ENCODE results near the gene THAP3. TPM values are rescaled to one million over a fixed set of nuclear protein-coding genes. Genes with fewer than 3 reads are reported as not detected.

The THAP3 gene
- total RNA-seq (2014; rRNA removed), result 23.3 and 25.0 TPM in 2 replicates
- 15.3 TPM for polyA plus RNA-seq (2012)

- DNase-seq (ENCODE audit: low read depth), result peak; percentile 95
Observed at GRCh38 chr1:6624710-6625583, at the start of gene THAP3. Gene THAP3 (plus strand): TSS chr1:6624868. CDS start chr1:6625219, 351 bp downstream.

- DNase-seq (ENCODE audit: low read depth), result peak; percentile 50
Observed at GRCh38 chr1:6577831-6578525, 46.7 kb upstream of the THAP3 start.

GRCh38 chr1:6578624-6579373, 45.9 kb upstream of the THAP3 start:
- DNase-seq (ENCODE audit: low read depth), result no peak

GRCh38 chr1:6579374-6580118, 45.1 kb upstream of the THAP3 start, which contains the start of gene ZBTB48:
Gene ZBTB48 (plus strand): TSS chr1:6579994. CDS start chr1:6580610, 616 bp downstream.
- DNase-seq (ENCODE audit: low read depth), result peak; percentile 95

GRCh38 chr1:6580119-6580592, 44.5 kb upstream of the THAP3 start:
- no peak for DNase-seq (ENCODE audit: low read depth)

GRCh38 chr1:6580593-6581409, 43.9 kb upstream of the THAP3 start:
- no peak for DNase-seq (ENCODE audit: low read depth)

GRCh38 chr1:6581561-6582305, 42.9 kb upstream of the THAP3 start:
- DNase-seq (ENCODE audit: low read depth), result no peak

GRCh38 chr1:6582370-6582769, 42.3 kb upstream of the THAP3 start:
- DNase-seq (ENCODE audit: low read depth), result no peak

GRCh38 chr1:6584126-6585080, 40.3 kb upstream of the THAP3 start:
- DNase-seq (ENCODE audit: low read depth), result no peak

GRCh38 chr1:6585081-6585722, 39.5 kb upstream of the THAP3 start:
- no peak for DNase-seq (ENCODE audit: low read depth)

GRCh38 chr1:6585841-6586240, 38.8 kb upstream of the THAP3 start:
- no peak for DNase-seq (ENCODE audit: low read depth)

GRCh38 chr1:6586404-6586816, 38.3 kb upstream of the THAP3 start:
- no peak for DNase-seq (ENCODE audit: low read depth)

GRCh38 chr1:6587261-6588005, 37.2 kb upstream of the THAP3 start:
- peak; percentile 47 for DNase-seq (ENCODE audit: low read depth)

- no peak for DNase-seq (ENCODE audit: low read depth)
Observed at GRCh38 chr1:6588128-6588892, 36.4 kb upstream of the THAP3 start.

- DNase-seq (ENCODE audit: low read depth), result peak; percentile 34
Observed at GRCh38 chr1:6588893-6589520, 35.7 kb upstream of the THAP3 start.

GRCh38 chr1:6590046-6590445, 34.6 kb upstream of the THAP3 start:
- DNase-seq (ENCODE audit: low read depth), result no peak

All from LHCN-M2 (cell line).